NCI-H2081 treated with DMSO at 0.1 percent for 48 hours (cell line): ENCODE results near the gene OSBPL1A.
"Not testable (repeated sequence)": the region's sequence is repeated elsewhere in the genome, so short reads cannot be mapped to it uniquely, and the experiment has no call there.

Experiments used
- DNase-seq: peaks from one replicate; lab custom pipeline; 2025; lab: John Stamatoyannopoulos, UW

The OSBPL1A gene

GRCh38 chr18:24397131-24397693 lies 412 bp downstream of the OSBPL1A start:
- DNase-seq = peak; percentile 64

- no peak for DNase-seq
Observed at GRCh38 chr18:24396082-24396633, 1.5 kb downstream of the OSBPL1A start.

DNA sequence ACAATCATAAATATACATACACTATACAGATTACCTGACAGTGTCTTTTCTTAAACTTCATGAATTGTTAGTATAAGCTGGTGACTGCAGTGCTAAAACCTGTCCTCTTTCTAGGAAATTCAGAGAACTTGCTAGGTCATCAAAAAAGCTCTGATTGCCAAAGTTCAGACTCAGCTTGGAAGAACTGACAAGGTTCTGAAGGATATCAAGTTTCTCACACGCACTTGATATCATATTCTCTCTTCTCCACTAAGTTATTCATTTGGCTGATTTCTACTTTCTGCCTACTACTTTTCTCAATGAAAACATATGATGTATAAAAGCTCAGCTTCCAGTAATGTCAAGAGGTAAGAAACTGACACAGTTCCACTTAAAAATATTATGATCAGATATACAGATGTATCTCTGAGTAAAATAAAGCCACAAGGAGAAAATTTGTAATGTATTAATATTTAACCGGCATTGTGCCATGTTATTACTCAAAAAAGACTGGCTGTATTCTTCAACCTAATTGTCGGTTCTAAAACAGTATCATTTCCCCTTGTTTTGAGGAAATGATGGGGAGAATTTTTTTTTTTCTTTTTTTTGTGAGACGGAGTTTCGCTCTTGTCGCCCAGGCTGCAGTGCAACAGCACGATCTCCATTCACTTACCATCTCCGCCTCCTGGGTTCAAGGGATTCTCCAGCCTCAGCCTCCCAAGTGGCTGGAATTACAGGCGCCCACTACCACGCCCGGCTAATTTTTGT lies 2.4 kb downstream of the OSBPL1A start:
- no peak for DNase-seq

- no peak for DNase-seq
Observed at GRCh38 chr18:24388957-24389356, 8.7 kb downstream of the OSBPL1A start.

DNA sequence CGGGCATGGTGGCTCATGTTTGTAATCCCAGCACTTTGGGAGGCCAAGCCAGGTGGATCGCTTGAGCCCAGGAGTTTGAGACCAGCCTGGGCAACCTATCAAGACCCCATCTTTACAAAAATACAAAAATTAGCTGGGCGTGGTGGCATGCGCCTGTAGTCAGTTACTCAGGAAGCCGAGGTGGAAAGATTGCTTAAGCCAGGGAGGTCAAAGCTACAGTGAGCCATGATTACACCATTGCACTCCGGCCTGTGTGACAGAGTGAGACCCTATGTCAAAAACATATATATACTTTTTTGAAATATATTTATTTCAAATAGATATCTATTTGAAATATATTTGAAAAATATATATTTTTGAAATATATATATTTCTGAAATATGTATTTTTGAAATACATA lies 10.9 kb downstream of the OSBPL1A start:
- no peak for DNase-seq

GRCh38 chr18:24381126-24381525 lies 16.5 kb downstream of the OSBPL1A start:
- DNase-seq = no peak

GRCh38 chr18:24380163-24380747 lies 17.4 kb downstream of the OSBPL1A start:
- no peak for DNase-seq

DNA sequence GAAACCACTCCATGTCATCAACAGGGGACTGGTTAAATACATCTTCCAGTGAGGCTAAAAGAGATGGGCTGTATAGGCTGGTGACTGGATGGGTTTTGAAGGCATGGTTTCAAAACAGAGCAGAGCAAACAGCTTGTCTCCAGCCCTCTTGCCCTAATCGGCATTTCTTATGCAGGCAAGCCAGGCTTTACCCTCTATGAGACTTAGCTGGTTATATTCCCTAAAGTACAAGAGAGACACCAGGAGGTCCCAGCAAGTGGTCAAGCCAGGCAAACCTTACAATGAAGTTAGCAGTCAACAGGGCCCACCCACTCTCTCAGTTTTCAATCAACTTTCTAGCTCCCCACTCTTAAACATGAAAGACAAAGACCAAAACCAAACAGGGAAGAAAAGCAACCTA lies 19.0 kb downstream of the OSBPL1A start:
- no peak for DNase-seq

DNA sequence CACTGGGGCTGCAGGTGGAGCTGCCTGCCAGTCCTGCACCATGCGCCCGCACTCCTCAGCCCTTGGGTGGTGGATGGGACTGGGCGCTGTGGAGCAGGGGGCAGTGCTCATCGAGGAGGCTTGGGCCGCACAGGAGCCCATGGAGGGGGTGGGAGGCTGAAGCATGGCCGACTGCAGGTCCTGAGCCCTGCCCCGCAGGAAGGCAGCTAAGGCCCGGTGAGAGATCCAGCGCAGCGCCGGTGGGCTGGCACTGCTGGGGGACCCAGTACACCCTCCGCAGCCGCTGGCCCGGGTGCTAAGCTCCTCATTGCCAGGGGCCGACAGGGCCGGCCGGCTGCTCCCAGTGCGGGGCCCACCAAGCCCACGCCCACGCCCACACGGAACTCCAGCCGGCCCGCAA lies 21.1 kb downstream of the OSBPL1A start:
- not testable (repeated sequence) for DNase-seq

DNA sequence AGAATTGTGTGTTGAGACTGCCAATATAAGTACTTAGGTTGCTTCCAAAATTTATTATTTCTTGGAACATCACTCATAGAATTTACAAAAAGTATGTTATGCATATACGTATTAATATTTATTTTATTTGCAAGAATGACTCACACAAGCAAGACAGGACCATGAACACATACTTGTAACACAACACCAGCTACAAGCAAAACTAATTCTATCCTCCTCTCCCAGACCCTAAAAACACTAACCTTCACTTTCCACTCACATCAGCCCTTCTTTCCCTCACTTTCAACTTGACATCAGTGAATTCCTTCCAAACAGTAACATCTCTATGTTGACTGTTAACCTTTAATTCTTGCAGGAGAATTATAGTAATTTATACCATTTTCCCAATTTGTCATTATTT lies 24.3 kb downstream of the OSBPL1A start:
- DNase-seq = no peak

DNA sequence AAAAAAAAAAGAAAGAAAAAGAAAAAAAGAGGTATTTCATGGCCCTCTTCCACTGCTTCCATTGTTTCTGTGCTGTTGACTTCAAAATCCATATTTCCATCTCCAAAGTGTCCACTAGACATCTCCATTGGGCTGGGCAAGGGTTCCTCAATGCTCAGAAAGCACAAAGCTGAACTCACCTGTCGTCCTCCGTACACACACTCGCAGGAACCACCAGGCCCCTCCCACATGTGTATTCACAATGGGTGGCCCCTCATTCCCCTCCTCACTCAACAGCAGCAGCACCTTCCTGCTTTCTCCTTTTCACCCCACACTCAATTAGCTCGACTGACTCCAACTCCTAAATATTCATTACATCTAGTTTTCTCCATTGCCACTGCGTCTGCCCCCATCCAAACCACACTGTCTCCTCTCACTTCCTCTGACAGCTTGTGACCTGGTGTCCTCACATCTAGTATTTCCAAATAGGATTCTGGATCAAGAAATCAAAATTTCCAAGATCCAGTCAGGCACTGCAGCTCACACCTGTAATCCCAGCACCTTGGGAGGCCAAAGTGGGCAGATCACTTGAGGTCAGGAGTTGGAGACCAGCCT lies 25.2 kb downstream of the OSBPL1A start:
- no peak for DNase-seq

DNA sequence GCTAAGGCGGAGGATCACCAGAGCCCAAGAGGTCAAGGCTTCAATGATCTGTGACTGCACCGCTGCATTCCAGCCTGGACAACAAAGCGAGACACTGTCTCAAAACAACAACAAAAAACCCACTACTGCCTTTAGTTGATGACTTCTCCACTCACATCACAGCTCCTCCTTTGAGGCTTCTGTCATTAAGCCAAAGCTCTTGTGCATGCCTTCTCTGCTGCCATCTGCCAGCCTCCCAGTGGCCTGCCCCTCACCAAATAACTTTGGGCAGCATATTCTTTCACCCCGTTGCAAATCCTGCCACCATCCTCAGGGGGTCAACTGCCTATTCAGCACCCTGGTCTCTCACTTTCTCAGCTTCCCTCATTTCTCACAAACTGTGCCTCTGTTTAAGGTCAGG lies 27.5 kb downstream of the OSBPL1A start:
- DNase-seq = no peak

DNA sequence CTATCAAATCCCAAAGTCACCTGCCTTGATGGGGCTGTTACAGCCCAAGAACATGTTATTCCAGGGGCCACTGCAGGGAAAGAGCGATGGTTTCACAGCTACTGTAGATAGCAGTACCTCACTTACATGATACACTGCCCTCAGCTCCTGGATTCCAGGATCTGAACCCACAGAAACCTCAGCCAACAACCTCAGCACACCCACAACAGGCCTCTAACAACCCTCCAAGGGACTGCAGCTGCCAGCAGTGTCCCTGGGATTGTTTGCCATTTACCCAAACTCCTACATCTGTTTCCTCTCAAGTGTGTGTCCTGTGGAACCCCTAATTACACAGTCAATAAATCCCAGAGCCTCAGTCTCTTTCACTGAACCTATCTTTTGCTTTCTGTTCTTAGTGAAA lies 28.2 kb downstream of the OSBPL1A start:
- no peak for DNase-seq

DNA sequence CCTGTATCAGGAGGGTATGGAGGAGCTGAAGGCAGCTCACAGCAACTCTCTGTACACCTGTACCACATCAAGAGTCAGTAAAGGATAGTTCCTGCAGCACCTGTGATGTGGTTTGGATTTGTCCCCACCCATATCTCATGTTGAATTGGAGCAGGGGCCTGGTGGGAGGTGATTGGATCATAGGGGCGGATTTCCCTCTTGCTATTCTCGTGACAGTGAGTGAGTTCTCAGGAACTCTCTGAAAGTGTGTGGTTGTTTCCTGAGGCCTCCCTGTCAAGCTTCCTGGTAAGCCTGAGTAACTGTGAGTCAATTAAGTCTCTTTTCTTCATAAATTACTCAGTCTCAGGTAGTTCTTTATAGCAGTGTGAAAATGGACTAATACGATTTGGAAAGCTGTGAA lies 28.9 kb downstream of the OSBPL1A start:
- DNase-seq = no peak

- DNase-seq = no peak
Observed at GRCh38 chr18:24366328-24366727, 31.3 kb downstream of the OSBPL1A start.

DNA sequence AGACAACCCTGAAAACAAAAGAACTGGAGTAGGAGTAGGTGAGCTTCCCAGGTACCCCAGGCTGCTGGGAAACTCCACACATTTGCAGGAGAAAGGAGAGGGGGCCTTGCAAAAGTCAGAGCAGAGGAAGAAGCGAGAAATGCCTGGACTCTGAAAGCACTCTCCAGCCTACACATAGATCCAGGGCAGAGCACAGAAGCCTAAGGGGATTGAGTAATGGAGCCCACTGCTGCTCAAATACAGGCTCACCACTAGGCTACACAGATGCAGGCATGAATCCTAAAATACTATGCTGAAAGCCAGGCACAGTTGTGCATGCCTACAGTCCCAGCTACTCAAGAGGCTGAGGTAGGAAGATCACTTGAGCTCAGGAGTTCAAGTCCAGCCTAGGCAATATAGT lies 33.4 kb downstream of the OSBPL1A start:
- DNase-seq = no peak

- DNase-seq = no peak
Observed at GRCh38 chr18:24362757-24363156, 34.9 kb downstream of the OSBPL1A start.

DNA sequence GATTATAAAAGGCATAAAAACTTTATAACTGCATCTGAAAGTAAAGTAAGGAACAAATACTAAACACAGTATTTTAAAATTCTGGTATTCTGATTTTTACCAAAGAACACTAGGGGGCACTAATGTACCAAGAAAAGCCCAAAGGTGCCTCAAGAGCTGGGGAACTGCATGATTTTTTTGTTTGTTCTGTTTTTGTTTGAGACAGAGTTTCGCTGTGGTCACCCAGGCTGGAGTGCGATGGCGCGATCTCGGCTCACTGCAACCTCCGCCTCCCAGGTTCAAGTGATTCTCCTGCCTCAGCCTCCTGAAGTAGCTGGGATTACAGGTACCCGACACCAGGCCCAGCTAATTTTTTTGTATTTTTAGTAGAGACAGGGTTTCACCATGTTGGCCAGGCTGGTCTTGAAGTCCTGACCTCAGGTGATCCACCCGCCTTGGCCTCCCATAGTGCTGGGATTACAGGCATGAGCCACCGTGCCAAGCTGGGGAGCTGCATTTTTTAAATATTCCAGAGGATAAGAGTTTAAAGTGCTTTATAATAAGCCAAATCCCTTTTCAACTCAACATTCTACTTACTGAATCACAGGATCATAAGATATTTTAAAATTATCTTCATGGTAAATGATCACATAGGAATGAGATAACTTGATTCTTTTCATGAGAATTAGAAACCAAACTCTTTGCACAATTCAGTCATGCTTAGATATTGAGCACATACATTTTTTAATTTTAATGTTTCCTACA lies 37.7 kb downstream of the OSBPL1A start:
- not testable (repeated sequence) for DNase-seq

- no peak for DNase-seq
Observed at GRCh38 chr18:24354278-24354677, 43.3 kb downstream of the OSBPL1A start.

DNA sequence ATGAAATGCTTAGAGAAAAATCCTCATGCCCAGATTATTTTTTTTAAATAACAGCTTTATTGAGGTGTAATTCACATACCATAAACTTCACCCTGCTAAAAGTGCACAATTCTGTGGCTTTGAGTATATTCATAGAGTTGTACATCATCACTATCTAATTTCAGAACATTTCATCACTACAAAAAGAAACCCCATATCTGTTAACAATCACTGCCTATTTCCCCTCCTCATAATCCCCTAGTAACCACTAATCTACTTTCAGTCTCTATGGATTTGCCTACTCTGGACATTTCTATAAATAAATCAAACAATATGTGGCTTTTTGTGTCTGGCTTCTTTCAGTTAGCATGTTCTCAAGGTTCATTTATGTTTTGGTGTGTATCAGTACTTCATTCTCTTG lies 51.4 kb downstream of the OSBPL1A start:
- DNase-seq = no peak

GRCh38 chr18:24344509-24344908 lies 53.1 kb downstream of the OSBPL1A start:
- no peak for DNase-seq

GRCh38 chr18:24342347-24342746 lies 55.3 kb downstream of the OSBPL1A start:
- DNase-seq = no peak
